HL-60 (cell line): Measurements from ENCODE around the gene FAM234B.

Experiments
- CTCF ChIP-seq: IDR thresholded peaks from one replicate; pipeline ENCODE4 v1.5.1; 2011; ENCODE audit warnings: low read length, control low read depth, inconsistent platforms; ENCODE audit not compliant: insufficient read depth
- GABPA ChIP-seq: IDR thresholded peaks from 2 replicates; pipeline ENCODE4 v1.6.1; 2012; ENCODE audit warnings: low read depth
- POLR2AphosphoS5 ChIP-seq: IDR thresholded peaks from 2 replicates; pipeline ENCODE4 v1.6.1; 2012; ENCODE audit warnings: low read depth
- REST ChIP-seq: IDR thresholded peaks from 2 replicates; pipeline ENCODE4 v1.6.1; 2012; ENCODE audit warnings: low read depth; ENCODE audit not compliant: insufficient replicate concordance
- SPI1 ChIP-seq: IDR thresholded peaks from 2 replicates; pipeline ENCODE4 v1.6.1; 2012; ENCODE audit warnings: low read depth, mild to moderate bottlenecking, borderline replicate concordance

- TF ChIP-seq REST (no peak), CTCF (no peak), GABPA (no peak), POLR2AphosphoS5 (no peak), SPI1 (no peak)
These were observed 33.1 kb upstream of the FAM234B start for GRCh38 chr12:13011098-13011497.
